ENCODE results near the gene NOP9.

Gene NOP9

GRCh38 chr14:24263848-24264247 lies 35.8 kb upstream of the NOP9 start:
- no peak for DNase-seq

DNA sequence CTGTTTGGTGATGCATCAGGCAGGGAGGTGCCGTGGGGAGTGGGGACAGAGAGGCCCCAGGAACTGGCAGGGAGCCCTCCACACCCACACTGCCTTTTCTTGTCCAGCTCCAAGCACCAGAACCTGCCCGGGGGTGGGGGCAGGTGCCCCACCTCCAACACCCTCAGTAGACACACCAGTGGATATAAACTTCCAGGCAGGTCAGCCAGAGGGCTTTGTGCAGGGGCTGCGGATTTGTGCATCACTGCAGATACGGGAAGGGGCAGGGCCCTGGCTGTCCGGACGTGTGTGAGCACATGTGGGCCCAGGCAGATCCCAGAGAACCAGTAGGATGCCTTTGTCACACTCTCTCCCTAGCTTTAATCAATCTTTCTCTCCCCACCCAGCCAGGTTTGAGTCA lies 35.4 kb upstream of the NOP9 start:
- DNase-seq: no peak

- no peak for DNase-seq
Observed at GRCh38 chr14:24266344-24267244, 33.1 kb upstream of the NOP9 start.

DNA sequence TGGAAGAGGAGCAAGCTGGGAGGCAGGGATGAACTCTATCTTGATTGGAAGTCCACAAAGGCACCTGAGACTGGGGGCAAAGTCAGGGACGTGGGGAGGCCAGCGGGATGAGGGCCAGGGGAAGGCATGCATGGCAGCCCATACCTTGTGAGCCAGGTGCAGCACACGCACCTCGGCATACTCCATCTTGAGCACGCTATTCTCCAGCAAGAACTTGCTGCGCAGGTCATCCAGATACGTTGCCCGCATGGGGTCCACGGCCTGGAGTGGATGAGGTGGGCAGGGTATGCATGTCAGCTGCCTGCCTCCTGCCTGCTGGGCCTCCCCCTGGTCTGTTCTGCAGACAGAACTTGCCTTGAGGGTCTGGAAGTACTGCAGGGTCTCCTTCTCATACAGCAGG lies 32.1 kb upstream of the NOP9 start:
- DNase-seq: no peak

DNA sequence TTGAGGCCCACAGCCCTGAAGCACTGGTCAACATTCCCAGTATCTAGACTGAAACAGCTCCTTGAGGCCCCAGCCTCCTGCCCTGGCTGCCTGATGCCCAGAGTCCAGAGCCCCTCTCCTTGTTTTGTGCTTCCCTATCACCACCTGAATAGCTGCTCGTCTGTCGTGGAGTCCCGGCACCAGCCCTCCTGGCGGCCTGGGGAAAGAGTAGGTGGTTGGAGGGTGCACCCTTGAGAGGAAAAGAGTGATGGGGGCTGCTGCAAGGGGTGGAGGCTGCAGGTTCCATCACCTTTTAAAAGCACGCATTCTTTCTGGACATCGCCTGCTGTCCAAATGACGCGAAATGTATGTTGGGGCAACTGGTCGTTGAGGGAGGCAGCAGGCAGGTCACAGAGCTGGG lies 31.4 kb upstream of the NOP9 start:
- DNase-seq: no peak

DNA sequence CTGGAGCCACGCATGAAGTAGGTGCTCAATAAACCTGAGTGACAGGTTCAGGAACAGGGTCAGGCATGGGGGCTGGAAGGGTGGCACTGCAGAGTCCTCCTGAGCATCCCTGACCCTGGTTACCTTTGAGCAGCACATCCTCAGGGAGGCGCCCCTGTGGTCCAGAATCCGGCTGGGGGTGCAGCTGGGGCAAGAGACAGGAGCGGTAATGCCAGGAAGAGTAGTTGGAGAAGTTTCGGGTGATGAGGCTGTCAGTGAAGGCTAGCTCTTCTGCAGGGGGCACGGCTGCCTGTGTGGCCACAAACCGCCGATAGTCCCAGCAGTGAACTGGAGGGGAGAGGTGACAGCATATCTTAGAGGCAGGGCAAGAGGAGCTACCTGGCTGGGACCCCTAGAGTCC lies 30.3 kb upstream of the NOP9 start:
- DNase-seq: no peak

- no peak for DNase-seq
Observed at GRCh38 chr14:24269910-24270536, 29.6 kb upstream of the NOP9 start.

DNA sequence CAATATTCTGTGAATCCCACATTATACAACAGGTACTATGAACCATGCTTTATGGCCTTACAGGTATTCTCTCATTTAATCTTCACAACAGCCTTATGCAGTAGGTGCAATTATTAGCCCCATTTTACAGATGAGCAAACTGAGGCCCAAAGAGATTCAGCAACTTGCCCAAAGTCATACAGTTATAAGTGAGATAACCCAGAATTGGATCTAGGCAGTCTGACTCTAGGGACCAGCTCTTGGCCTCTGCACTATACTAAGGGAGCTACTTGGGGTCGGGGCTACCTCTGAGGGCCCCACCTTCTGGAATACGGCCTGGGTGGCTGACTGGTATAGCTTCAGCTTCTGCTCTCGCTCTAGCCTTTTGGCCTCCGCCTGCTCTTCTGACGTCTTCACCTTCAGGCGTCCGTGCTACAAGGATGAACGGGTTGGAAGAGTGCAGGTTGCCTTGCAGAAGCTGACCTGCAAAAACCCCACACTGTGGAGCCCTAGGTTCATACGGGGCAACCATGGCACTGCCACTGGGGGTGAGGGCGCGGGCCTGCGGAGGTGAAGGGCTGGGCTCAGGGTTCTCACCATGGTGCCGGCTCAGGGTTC lies 29.0 kb upstream of the NOP9 start:
- no peak for DNase-seq

DNA sequence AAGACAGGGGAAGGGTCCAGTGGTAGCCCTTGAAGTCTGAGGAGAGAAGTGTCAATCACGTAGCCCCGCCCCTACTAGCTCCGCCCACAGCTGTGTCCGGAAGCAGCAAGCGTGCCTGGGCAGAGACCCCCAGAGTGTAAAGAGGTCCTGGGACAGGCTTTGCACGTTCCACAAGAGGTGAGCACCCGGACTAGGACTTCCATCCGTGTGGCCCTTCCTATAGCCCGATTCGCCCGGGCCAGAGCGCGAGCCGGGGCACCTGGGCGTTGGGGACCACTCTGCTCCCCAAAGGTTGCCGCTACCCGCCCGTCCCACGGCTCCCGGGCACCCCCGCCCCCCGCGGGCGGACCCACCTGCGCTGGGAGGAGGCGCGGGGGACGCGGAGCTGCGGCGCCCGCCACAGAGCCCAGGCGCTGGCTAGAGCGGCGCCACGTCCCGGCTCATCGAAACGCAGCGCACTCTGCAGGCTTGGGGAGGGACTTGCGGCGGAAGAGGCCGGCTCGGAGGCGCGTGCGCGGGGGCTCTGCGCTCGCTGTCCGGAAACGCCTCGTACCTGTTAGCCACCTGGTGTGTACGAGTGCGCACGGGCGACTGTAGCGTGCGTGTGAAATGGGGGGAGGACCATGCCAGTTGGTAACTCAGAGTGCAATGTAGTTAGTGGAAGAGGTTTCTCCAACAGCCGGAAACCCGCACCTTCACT lies 28.4 kb upstream of the NOP9 start, which contains the start of gene RABGGTA:
RABGGTA (minus strand) TSS at position 464 of the 700 bp plus-strand sequence. CDS start 482 bp downstream, outside the sequence.
- DNase-seq: peak; percentile 69

- no peak for DNase-seq
Observed at GRCh38 chr14:24271834-24272263, 27.8 kb upstream of the NOP9 start.

- no peak for DNase-seq
Observed at GRCh38 chr14:24272467-24272866, 27.2 kb upstream of the NOP9 start.

- DNase-seq: no peak
Observed at GRCh38 chr14:24273422-24273998, 26.1 kb upstream of the NOP9 start.

- DNase-seq: no peak
Observed at GRCh38 chr14:24274101-24274543, 25.5 kb upstream of the NOP9 start.

DNA sequence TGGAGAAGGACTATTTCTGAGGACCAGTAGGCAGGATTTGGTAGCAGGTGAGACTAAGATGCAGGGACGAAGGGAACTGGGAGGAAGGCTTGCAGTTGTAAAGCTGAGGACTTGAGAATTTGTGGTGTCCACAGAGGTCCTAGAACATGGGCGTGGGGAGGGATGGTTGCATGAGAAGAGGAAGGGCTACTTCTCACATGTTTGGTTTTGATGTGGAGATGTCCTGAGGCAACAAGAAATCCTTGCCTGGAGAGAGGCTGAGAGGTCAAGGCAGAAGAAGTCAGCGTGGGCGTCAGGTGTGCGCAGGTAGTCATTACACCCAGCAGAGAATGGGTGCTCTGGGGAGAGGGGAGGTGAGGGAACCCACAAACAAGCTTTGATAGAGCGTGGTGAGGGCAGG lies 22.6 kb upstream of the NOP9 start:
- no peak for DNase-seq

- no peak for DNase-seq
Observed at GRCh38 chr14:24277606-24278321, 21.9 kb upstream of the NOP9 start.

GRCh38 chr14:24278424-24278823 lies 21.2 kb upstream of the NOP9 start:
- DNase-seq: no peak

GRCh38 chr14:24279301-24280186 lies 20.1 kb upstream of the NOP9 start:
- no peak for DNase-seq

DNA sequence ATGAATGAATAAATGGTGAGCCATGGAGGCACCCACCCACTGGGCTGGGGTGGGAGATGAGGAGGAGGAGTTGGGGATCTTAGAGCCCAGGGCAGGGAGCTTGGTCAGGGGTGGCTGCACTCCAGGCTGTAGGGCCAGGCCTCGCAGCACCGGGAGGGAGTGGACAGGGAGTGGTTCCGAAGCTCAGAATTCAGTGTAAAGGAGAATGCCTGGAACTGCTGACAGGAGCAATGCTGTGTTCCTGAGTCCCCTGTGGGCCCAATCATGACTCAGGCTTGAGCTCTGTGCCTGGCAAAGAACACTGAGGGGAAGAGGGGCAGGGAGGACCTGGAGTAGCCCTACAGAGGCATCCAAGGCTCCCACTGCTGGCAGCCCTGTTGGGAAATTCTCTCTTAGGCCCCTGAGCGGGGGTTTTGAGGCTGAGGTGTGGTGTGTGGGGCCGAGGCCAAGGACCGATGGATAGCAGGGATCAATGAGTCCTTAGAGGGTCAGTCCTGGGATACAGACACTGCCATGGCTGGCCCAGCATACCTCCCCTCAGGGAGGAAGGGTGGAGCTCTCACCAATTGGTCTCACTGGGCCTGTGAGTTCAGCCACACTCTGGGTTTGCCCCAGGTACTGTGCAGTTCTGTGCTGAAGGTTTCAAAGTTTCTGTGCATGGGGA lies 18.7 kb upstream of the NOP9 start:
- DNase-seq: no peak

DNA sequence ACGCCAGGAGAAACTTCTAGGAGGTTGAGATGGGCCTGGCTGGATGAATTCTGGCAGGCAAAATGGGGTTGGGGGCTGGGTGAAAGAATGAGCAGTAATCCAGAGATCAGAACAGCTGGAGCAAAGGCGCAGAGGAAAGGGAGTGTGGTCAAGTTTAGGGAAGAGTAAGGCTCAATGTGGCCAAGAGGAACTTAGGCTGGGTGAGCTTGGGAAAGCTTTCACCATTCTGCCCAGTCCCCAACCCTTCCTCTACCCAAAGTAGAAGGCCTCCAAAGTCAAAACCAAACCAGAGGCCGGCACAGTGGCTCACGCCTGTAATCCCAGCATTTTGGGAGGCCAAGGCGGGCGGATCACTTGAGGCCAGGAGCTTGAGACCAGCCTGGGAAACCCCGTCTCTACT lies 18.0 kb upstream of the NOP9 start:
- no peak for DNase-seq

GRCh38 chr14:24282736-24283135 lies 16.9 kb upstream of the NOP9 start:
- no peak for DNase-seq
